ENCODE data around the gene ATP9B. TPM values are rescaled to one million over a fixed set of nuclear protein-coding genes. Genes with fewer than 3 reads are reported as not detected.
"Not testable (repeated sequence)": the region's sequence is repeated elsewhere in the genome, so short reads cannot be mapped to it uniquely, and the experiment has no call there.

The ATP9B gene
- total and polyA plus RNA-seq, 7 donors, result 6.5 to 66.5 (median 28.1) TPM

- H3K27me3 ChIP-seq, result no peaks in the 10 kb centered on the region
- no peak overlapping the region for H3K27ac ChIP-seq
- peaks cover 0 to 45% (median 2%) of the 10 kb centered on the region in 4 donors for H3K36me3 ChIP-seq
- no peak overlapping the region for H3K4me3 ChIP-seq
- H3K9me3 ChIP-seq, result no peaks in the 10 kb centered on the region
- TF ChIP-seq CTCF (IDR thresholded peaks at IDR 0.05) (no peak), POLR2AphosphoS5 (IDR thresholded peaks at IDR 0.05) (no peak), EP300 (IDR thresholded peaks at IDR 0.05) (no peak), POLR2A (IDR thresholded peaks at IDR 0.05) (no peak)
- DNase-seq, result no peak
- H3K4me1 ChIP-seq, result no peaks in the 10 kb centered on the region
- 91 to 97% methylated on average over 26 of the region's 26 CpGs for WGBS, 2 donors
- intact Hi-C loops (cut with DNase I), result no loop called here
Observed at GRCh38 chr18:79327199-79327721, 258.1 kb downstream of the ATP9B start.

- H3K27ac ChIP-seq; H3K27me3 ChIP-seq; H3K4me1 ChIP-seq; H3K4me3 ChIP-seq; H3K9me3 ChIP-seq; DNase-seq; intact Hi-C loops (cut with DNase I): not testable (repeated sequence)
- WGBS, 2 donors, result 91 to 92% methylated on average over 23 of the region's 23 CpGs
- peaks cover 0 to 45% (median 2%) of the 10 kb centered on the region in 4 donors for H3K36me3 ChIP-seq
Observed at GRCh38 chr18:79327915-79328314, 258.7 kb downstream of the ATP9B start.

GRCh38 chr18:79328887-79329286 is 259.7 kb downstream of the ATP9B start:
- H3K4me3 ChIP-seq, result no peak overlapping the region
- no peak for DNase-seq
- no peaks in the 10 kb centered on the region for H3K4me1 ChIP-seq
- TF ChIP-seq POLR2AphosphoS5 (IDR thresholded peaks at IDR 0.05), result no peak
- no peak for TF ChIP-seq POLR2A (IDR thresholded peaks at IDR 0.05)
- no peak overlapping the region for H3K27ac ChIP-seq
- H3K36me3 ChIP-seq, result peaks cover 0 to 54% (median 6%) of the 10 kb centered on the region in 4 donors
- no peaks in the 10 kb centered on the region for H3K9me3 ChIP-seq
- intact Hi-C loops (cut with DNase I), result no loop called here
- 94 to 96% methylated on average over 12 of the region's 12 CpGs for WGBS, 2 donors
- H3K27me3 ChIP-seq, result no peaks in the 10 kb centered on the region

GRCh38 chr18:79329786-79330185 is 260.6 kb downstream of the ATP9B start:
- DNase-seq, result no peak
- no peak overlapping the region for H3K4me3 ChIP-seq
- H3K9me3 ChIP-seq, result no peaks in the 10 kb centered on the region
- H3K36me3 ChIP-seq, result peaks cover 0 to 57% (median 6%) of the 10 kb centered on the region in 4 donors
- TF ChIP-seq EP300 (IDR thresholded peaks at IDR 0.05) (no peak), POLR2A (IDR thresholded peaks at IDR 0.05) (no peak), CTCF (IDR thresholded peaks at IDR 0.05) (no peak), POLR2AphosphoS5 (IDR thresholded peaks at IDR 0.05) (no peak)
- 92 to 95% methylated on average over 9 of the region's 9 CpGs for WGBS, 2 donors
- H3K27me3 ChIP-seq, result no peaks in the 10 kb centered on the region
- intact Hi-C loops (cut with DNase I), result no loop called here
- no peak overlapping the region for H3K27ac ChIP-seq
- H3K4me1 ChIP-seq, result no peaks in the 10 kb centered on the region

- Histone ChIP-seq H3K4me3 (no peak overlapping the region), H3K27ac (no peak overlapping the region), H3K9me3 (no peaks in the 10 kb centered on the region), H3K27me3 (no peaks in the 10 kb centered on the region), H3K4me1 (no peaks in the 10 kb centered on the region), H3K36me3 (peaks cover 0 to 69% (median 10%) of the 10 kb centered on the region in 4 donors)
- intact Hi-C loops (cut with DNase I), result no loop called here
- 91 to 93% methylated on average over 6 of the region's 6 CpGs for WGBS, 2 donors
- DNase-seq, result no peak
- TF ChIP-seq POLR2A (IDR thresholded peaks at IDR 0.05) (no peak), POLR2AphosphoS5 (IDR thresholded peaks at IDR 0.05) (no peak), EP300 (IDR thresholded peaks at IDR 0.05) (no peak), CTCF (IDR thresholded peaks at IDR 0.05) (no peak)
Observed at GRCh38 chr18:79332646-79333045, 263.5 kb downstream of the ATP9B start.

- no peaks in the 10 kb centered on the region for H3K4me1 ChIP-seq
- H3K27me3 ChIP-seq, result no peaks in the 10 kb centered on the region
- whole genome bisulfite sequencing, 2 donors, result 96 to 97% methylated on average over 6 of the region's 6 CpGs
- peaks cover 0 to 73% (median 13%) of the 10 kb centered on the region in 4 donors for H3K36me3 ChIP-seq
- H3K4me3 ChIP-seq, result no peak overlapping the region
- DNase-seq, result no peak
- TF ChIP-seq POLR2AphosphoS5 (IDR thresholded peaks at IDR 0.05) (no peak), CTCF (IDR thresholded peaks at IDR 0.05) (no peak)
- H3K27ac ChIP-seq, result no peak overlapping the region
- intact Hi-C loops (cut with DNase I), result no loop called here
- H3K9me3 ChIP-seq, result no peaks in the 10 kb centered on the region
Observed at GRCh38 chr18:79333046-79333445, 263.9 kb downstream of the ATP9B start.

Data from sigmoid colon (tissue), 7 donors.